ENCODE data around the gene MSANTD1. TPM values are rescaled to one million over a fixed set of nuclear protein-coding genes. Genes with fewer than 3 reads are reported as not detected.

Gene MSANTD1
- polyA plus RNA-seq, 1 of the 3 experiments (the other 2 are of a cell fraction) = 0.15 TPM

DNA sequence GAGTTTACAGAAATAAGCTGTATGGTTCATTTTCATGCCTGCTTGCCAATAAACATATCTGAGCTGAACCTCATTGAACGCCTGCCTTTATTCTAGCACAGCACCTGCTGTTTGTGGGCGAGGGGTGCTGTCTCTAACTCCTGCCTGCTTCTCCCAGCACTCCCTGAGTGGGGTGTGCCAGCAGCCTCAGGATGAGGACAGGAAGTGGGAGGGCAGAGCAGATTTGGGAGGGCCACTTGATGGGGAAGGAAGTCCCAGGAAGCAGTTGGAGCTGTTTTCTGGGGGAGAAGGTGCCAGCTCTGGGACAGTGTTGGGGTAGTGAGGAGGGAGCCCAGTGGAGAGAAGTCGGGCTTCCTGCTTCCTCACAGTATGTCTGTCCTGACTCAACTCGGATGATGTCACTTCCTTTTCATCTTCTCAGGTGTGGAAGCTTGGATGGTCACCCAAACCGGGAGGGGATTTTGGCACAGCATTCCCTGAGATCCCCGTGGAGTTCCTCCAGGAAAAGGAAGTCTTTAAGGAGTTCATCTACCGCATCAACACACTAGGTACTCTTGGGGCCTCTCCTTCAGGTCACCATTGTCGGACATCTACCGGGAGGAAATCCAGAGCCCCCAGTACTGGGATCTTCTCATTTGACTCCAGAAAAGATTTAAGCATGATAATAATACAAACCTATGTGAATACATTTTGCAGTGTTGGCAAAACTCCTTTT lies 29.0 kb upstream of the MSANTD1 start:
- ChIA-PET POLR2A (no interaction called here), CTCF (no interaction called here)
- Histone ChIP-seq H3F3A (replicated peaks; ENCODE audit: insufficient read depth) (no peaks in the 10 kb centered on the region), H3K9me2 (no peaks in the 10 kb centered on the region), H2AFZ (ENCODE audit: low read depth) (no peak overlapping the region), H3K27ac (ENCODE audit: low read depth in 2 of 2, low read length in 1 of 2) (no peak overlapping the region), H3K9ac (no peak overlapping the region), H3K4me3 (ENCODE audit: low read depth in 2 of 2, low read length in 1 of 2) (no peak overlapping the region), H3K79me2 (ENCODE audit: insufficient read depth) (no peaks in the 10 kb centered on the region), H4K20me1 (ENCODE audit: insufficient read depth) (no peaks in the 10 kb centered on the region), H3K27me3 (ENCODE audit: insufficient read depth) (no peaks in the 10 kb centered on the region), H3K4me2 (no peak overlapping the region), H3K9me3 (no peaks in the 10 kb centered on the region), H3K36me3 (replicated peaks in 1 of 2; ENCODE audit: control insufficient read depth in 1 of 2, insufficient read depth in 2 of 2, low read length in 1 of 2) (peaks cover 14 to 84% of the 10 kb centered on the region in 2 experiments), H3K4me1 (ENCODE audit: control insufficient read depth in 1 of 2, insufficient read depth in 2 of 2, low read depth in 1 of 2, low read length in 1 of 2) (no peaks in the 10 kb centered on the region; a peak in 1 of 4 replicates)
- WGBS (ENCODE audit: low lambda C conversion rate) = 94% methylated on average over 9 of the region's 9 CpGs
- TF ChIP-seq, protein P1, sequence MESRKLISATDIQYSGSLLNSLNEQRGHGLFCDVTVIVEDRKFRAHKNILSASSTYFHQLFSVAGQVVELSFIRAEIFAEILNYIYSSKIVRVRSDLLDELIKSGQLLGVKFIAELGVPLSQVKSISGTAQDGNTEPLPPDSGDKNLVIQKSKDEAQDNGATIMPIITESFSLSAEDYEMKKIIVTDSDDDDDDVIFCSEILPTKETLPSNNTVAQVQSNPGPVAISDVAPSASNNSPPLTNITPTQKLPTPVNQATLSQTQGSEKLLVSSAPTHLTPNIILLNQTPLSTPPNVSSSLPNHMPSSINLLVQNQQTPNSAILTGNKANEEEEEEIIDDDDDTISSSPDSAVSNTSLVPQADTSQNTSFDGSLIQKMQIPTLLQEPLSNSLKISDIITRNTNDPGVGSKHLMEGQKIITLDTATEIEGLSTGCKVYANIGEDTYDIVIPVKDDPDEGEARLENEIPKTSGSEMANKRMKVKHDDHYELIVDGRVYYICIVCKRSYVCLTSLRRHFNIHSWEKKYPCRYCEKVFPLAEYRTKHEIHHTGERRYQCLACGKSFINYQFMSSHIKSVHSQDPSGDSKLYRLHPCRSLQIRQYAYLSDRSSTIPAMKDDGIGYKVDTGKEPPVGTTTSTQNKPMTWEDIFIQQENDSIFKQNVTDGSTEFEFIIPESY (IDR thresholded peaks at IDR 0.05; ENCODE audit: borderline replicate concordance, low read depth) = no peak
- TF ChIP-seq MAX (IDR thresholded peaks at IDR 0.05; ENCODE audit: low read depth) (no peak), FOXM1 (IDR thresholded peaks at IDR 0.05; ENCODE audit: low read depth) (no peak), MEF2A (IDR thresholded peaks at IDR 0.05; ENCODE audit: borderline replicate concordance, low read depth) (no peak), RCOR1 (IDR thresholded peaks at IDR 0.05; ENCODE audit: low read length) (no peak), GABPA (IDR thresholded peaks at IDR 0.05; ENCODE audit: low read depth) (no peak), USF2 (IDR thresholded peaks at IDR 0.05; ENCODE audit: borderline replicate concordance, low read depth, low read length) (no peak), TEAD4 (IDR thresholded peaks at IDR 0.05; ENCODE audit: borderline replicate concordance, insufficient read depth) (no peak), TAF1 (IDR thresholded peaks at IDR 0.05; ENCODE audit: borderline replicate concordance, low read depth, low read length) (no peak), ELF1 (IDR thresholded peaks at IDR 0.05) (no peak)
- DNase-seq = no peak

- no peak overlapping the region for H3K9ac ChIP-seq
- H3K9me3 ChIP-seq = no peaks in the 10 kb centered on the region
- 85% methylated on average over 8 of the region's 8 CpGs for WGBS (ENCODE audit: low lambda C conversion rate)
- H3K36me3 ChIP-seq (replicated peaks in 1 of 2; ENCODE audit: control insufficient read depth in 1 of 2, insufficient read depth in 2 of 2, low read length in 1 of 2) = peaks cover 14 to 83% of the 10 kb centered on the region in 2 experiments
- H3F3A ChIP-seq (replicated peaks; ENCODE audit: insufficient read depth) = no peaks in the 10 kb centered on the region
- H3K27me3 ChIP-seq (ENCODE audit: insufficient read depth) = no peaks in the 10 kb centered on the region
- H2AFZ ChIP-seq (ENCODE audit: low read depth) = no peak overlapping the region
- no peak for DNase-seq
- H3K4me2 ChIP-seq = no peak overlapping the region
- H3K79me2 ChIP-seq (ENCODE audit: insufficient read depth) = no peaks in the 10 kb centered on the region
- H3K4me1 ChIP-seq (ENCODE audit: control insufficient read depth in 1 of 2, insufficient read depth in 2 of 2, low read depth in 1 of 2, low read length in 1 of 2) = no peaks in the 10 kb centered on the region; a peak in 1 of 4 replicates
- POLR2A ChIA-PET = no interaction called here
- no peaks in the 10 kb centered on the region for H4K20me1 ChIP-seq (ENCODE audit: insufficient read depth)
- H3K9me2 ChIP-seq = no peaks in the 10 kb centered on the region
- no peak overlapping the region for H3K4me3 ChIP-seq (ENCODE audit: low read depth in 2 of 2, low read length in 1 of 2)
- H3K27ac ChIP-seq (ENCODE audit: low read depth in 2 of 2, low read length in 1 of 2) = no peak overlapping the region
- CTCF ChIA-PET = no interaction called here
- TF ChIP-seq IRF3 (IDR thresholded peaks at IDR 0.05; ENCODE audit: low read depth, low read length) (no peak), CTCF (IDR thresholded peaks at IDR 0.05) (no peak), FOXM1 (IDR thresholded peaks at IDR 0.05; ENCODE audit: low read depth) (no peak), TEAD4 (IDR thresholded peaks at IDR 0.05; ENCODE audit: borderline replicate concordance, insufficient read depth) (no peak), SIN3A (IDR thresholded peaks at IDR 0.05; ENCODE audit: borderline replicate concordance, low read depth, low read length) (no peak), FOXJ3 (CRISPR knock-in tag; IDR thresholded peaks at IDR 0.05) (no peak), GABPA (IDR thresholded peaks at IDR 0.05; ENCODE audit: low read depth) (no peak), RAD21 (IDR thresholded peaks at IDR 0.05; ENCODE audit: low read length) (no peak), GATA2 (CRISPR knock-in tag; IDR thresholded peaks at IDR 0.05) (no peak), POLR2AphosphoS5 (IDR thresholded peaks at IDR 0.05; ENCODE audit: low read depth, low read length) (no peak), TCF12 (IDR thresholded peaks at IDR 0.05) (no peak), TAF1 (IDR thresholded peaks at IDR 0.05; ENCODE audit: borderline replicate concordance, low read depth, low read length) (no peak), NFIC (IDR thresholded peaks at IDR 0.05; ENCODE audit: borderline replicate concordance) (no peak)
- TF ChIP-seq, protein P2, sequence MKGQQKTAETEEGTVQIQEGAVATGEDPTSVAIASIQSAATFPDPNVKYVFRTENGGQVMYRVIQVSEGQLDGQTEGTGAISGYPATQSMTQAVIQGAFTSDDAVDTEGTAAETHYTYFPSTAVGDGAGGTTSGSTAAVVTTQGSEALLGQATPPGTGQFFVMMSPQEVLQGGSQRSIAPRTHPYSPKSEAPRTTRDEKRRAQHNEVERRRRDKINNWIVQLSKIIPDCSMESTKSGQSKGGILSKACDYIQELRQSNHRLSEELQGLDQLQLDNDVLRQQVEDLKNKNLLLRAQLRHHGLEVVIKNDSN (IDR thresholded peaks at IDR 0.05; ENCODE audit: borderline replicate concordance, low read depth) = no peak
These were observed 28.3 kb upstream of the MSANTD1 start for GRCh38 chr4:3220476-3221183.
